ENCODE data around the gene ARHGEF10L.

DNA sequence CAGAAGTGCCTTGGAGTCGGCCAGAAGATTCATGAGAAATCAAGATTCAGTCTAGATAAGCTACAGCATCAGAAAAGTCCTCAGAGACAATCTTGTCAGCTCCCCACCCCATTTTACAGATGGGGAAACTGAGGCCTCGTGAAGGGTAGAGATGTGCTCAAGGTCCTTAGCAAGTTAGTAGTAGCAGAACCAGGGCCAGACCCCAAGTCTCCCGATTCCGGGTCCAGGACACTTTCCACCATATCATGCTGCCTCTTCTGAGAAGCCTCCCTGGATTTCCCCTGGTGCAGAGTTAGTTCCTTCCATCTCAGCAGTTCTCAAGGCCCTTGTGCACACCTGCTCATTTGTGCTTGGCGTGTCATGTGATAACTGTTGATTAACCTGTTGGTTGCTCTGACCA lies 124.1 kb downstream of the ARHGEF10L start:
- TF ChIP-seq CTCF (IDR thresholded peaks at IDR 0.05) (no peak), POLR2A (IDR thresholded peaks at IDR 0.05) (no peak)
